A673 (cell line): ENCODE measurements around the gene PGAM4. TPM values are rescaled to one million over a fixed set of nuclear protein-coding genes. Genes with fewer than 3 reads are reported as not detected.

Source experiments
- total RNA-seq: library from RNA; stranded (reverse); gene quantifications from 2 replicates; pipeline ENCODE4 v1.2.3, GENCODE V29; 2021

Gene PGAM4
- total RNA-seq, 1 experiment from 2014 or later = not detected

Other genes starting within 250 kb of the PGAM4 start
- gene ATRX, start 183.4 kb downstream of the PGAM4 start, total RNA-seq = 101 and 112 TPM in 2 replicates
- 63.8 and 66.8 TPM in 2 replicates for gene MAGT1, start 74.2 kb downstream of the PGAM4 start, total RNA-seq
- gene COX7B, start 70.2 kb downstream of the PGAM4 start, total RNA-seq = 381 and 432 TPM in 2 replicates
- gene ATP7A, start 58.9 kb downstream of the PGAM4 start, total RNA-seq = 9.0 TPM in 2 replicates
- 432 and 438 TPM in 2 replicates for gene PGK1, start 134.6 kb upstream of the PGAM4 start, total RNA-seq
- gene TAF9B, start 170.0 kb upstream of the PGAM4 start, total RNA-seq = 40.7 and 41.6 TPM in 2 replicates